Osteoblast (primary cell): Measurements from ENCODE around the gene RBM23. TPM values are rescaled to one million over a fixed set of nuclear protein-coding genes. Genes with fewer than 3 reads are reported as not detected.

ENCODE experiments used
- DNase-seq: peaks from one replicate; pipeline ENCODE4 v3.0.0; 2011; ENCODE audit warnings: low spot score, mixed read lengths; ENCODE audit not compliant: insufficient read length; ENCODE audit errors: missing footprints
- H2AFZ ChIP-seq: 2 replicates; pipeline ENCODE4 v1.6.0; 2011; ENCODE audit warnings: mild to moderate bottlenecking, low read length
- H3K27ac ChIP-seq: 2 replicates; pipeline ENCODE4 v1.5.1; 2011; ENCODE audit warnings: mild to moderate bottlenecking, low read depth, low read length, moderate library complexity
- H3K27me3 ChIP-seq: 2 replicates; pipeline ENCODE4 v1.6.0; 2012; ENCODE audit warnings: mild to moderate bottlenecking, control low read depth, inconsistent platforms, low read length, moderate library complexity; ENCODE audit not compliant: insufficient read depth
- H3K36me3 ChIP-seq: 2 replicates; pipeline ENCODE4 v1.5.1; 2011; ENCODE audit warnings: mild to moderate bottlenecking, low read length, control low read depth, moderate library complexity; ENCODE audit not compliant: insufficient read depth
- H3K4me1 ChIP-seq: 2 replicates; pipeline ENCODE4 v1.5.1; 2011; ENCODE audit warnings: mild to moderate bottlenecking, low read length, control low read depth, moderate library complexity; ENCODE audit not compliant: insufficient read depth
- H3K4me2 ChIP-seq: 2 replicates; pipeline ENCODE4 v1.6.0; 2011; ENCODE audit warnings: mild to moderate bottlenecking, low read length; ENCODE audit not compliant: insufficient read depth
- H3K4me3 ChIP-seq: fragments of 200-600 bp; sonication (generic); 3 replicates; pipeline ENCODE4 v1.5.1; 2012; ENCODE audit warnings: mild to moderate bottlenecking, low read length, inconsistent platforms; ENCODE audit not compliant: insufficient read depth
- H3K79me2 ChIP-seq: 2 replicates; pipeline ENCODE4 v1.6.0; 2012; ENCODE audit warnings: mild to moderate bottlenecking, low read length, control low read depth, inconsistent platforms; ENCODE audit not compliant: insufficient read depth
- H3K9me3 ChIP-seq: 2 replicates; pipeline ENCODE4 v1.5.1; 2011; ENCODE audit warnings: low read depth, low read length, control low read depth
- H4K20me1 ChIP-seq: 2 replicates; pipeline ENCODE4 v1.6.0; 2012; ENCODE audit warnings: mild to moderate bottlenecking, low read length, control low read depth; ENCODE audit not compliant: insufficient read depth
- CTCF ChIP-seq: IDR thresholded peaks from 2 replicates; pipeline ENCODE4 v1.5.1; 2011; ENCODE audit warnings: mild to moderate bottlenecking, low read depth, low read length, moderate library complexity; ENCODE audit errors: extremely low read depth
- total RNA-seq: library from RNA; depleted of rRNA; stranded (reverse); fragments of >200 nt; gene quantifications from 2 replicates; pipeline ENCODE4 v1.2.3, GENCODE V29; 2012

RBM23 gene
- total RNA-seq, 1 donor, result 98.1 TPM

GRCh38 chr14:22929104-22929960 lies 10.4 kb upstream of the RBM23 start, which contains the start of gene PRMT5:
TSS of gene PRMT5 (minus strand) at chr14:22929376. CDS start at chr14:22929361, 15 bp downstream.
- H3K27ac ChIP-seq, result peak within 1 kb of the TSS; percentile 86
- TF ChIP-seq CTCF, result no peak
- H4K20me1 ChIP-seq, result no peaks in the 10 kb centered on the region
- H3K27me3 ChIP-seq, result no peaks in the 10 kb centered on the region
- H2AFZ ChIP-seq, result peak within 1 kb of the TSS; percentile 96
- H3K4me3 ChIP-seq, result peak within 1 kb of the TSS; percentile 91
- peaks cover 17% of the 10 kb centered on the region for H3K4me1 ChIP-seq
- DNase-seq, result peak; percentile 97
- H3K79me2 ChIP-seq, result peaks cover 23% of the 10 kb centered on the region
- no peaks in the 10 kb centered on the region for H3K9me3 ChIP-seq
- peaks cover 29% of the 10 kb centered on the region for H3K36me3 ChIP-seq
- H3K4me2 ChIP-seq, result peak within 1 kb of the TSS; percentile 98

GRCh38 chr14:22928237-22929103 lies 9.5 kb upstream of the RBM23 start:
- Histone ChIP-seq H4K20me1 (no peaks in the 10 kb centered on the region), H3K27me3 (no peaks in the 10 kb centered on the region), H2AFZ (peak overlapping the region; percentile 89), H3K79me2 (peaks cover 23% of the 10 kb centered on the region), H3K4me2 (peak overlapping the region; percentile 98), H3K36me3 (peaks cover 37% of the 10 kb centered on the region), H3K9me3 (no peaks in the 10 kb centered on the region), H3K27ac (peak overlapping the region; percentile 86), H3K4me3 (peak overlapping the region; percentile 91), H3K4me1 (peaks cover 17% of the 10 kb centered on the region)
- no peak for TF ChIP-seq CTCF
- DNase-seq, result no peak

- Histone ChIP-seq H2AFZ (no peak overlapping the region), H3K27me3 (no peaks in the 10 kb centered on the region), H3K9me3 (no peaks in the 10 kb centered on the region), H4K20me1 (no peaks in the 10 kb centered on the region), H3K36me3 (peaks cover 53% of the 10 kb centered on the region), H3K27ac (no peak overlapping the region), H3K4me1 (peaks cover 17% of the 10 kb centered on the region), H3K4me3 (no peak overlapping the region), H3K79me2 (peaks cover 23% of the 10 kb centered on the region), H3K4me2 (no peak overlapping the region)
- DNase-seq, result no peak
- TF ChIP-seq CTCF, result no peak
These were observed 7.4 kb upstream of the RBM23 start for GRCh38 chr14:22926316-22926715.
